NCI-H774 (cell line): ENCODE measurements around the gene TAC3.

ENCODE experiments used
- DNase-seq: peaks from one replicate; lab custom pipeline; 2025; lab: John Stamatoyannopoulos, UW

TAC3 gene

DNA sequence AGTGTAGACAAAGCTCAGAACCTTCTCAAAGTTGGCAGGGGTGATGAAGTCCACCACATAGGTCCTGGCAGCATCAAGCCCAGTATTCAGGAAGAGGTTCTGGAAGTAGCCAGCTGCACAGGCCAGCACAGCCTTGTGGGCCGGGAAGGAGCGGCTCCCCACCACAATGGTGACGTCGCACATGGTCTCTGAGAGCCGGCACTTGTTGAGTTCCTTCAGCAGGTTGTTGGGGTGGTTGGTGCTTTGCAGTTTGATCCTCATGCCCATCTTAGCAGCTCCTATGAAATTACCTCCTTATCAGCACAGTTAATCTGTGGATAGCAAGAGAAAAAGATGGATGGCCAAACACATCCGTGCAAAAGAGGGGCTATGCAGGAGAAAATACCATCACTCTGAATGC lies 11.7 kb downstream of the TAC3 start:
- no peak for DNase-seq

DNA sequence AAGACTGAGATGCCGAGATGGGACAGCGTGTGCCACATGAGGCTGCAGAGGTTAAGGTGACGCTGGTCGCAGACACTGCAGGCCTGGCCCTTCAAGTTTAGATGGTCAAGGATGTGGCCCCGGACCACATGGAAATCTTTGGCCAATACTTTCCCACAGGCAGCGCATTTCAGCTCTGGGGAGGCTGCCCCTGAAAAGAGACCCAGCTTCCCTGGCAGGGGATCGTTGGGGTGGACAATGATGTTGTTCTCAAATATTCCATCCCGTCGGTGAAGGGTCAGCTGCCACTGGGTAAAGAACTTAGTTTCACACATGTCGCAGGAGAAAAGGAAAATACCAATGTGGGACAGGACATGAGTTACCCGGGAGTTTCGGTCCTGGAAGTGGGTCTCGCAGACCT lies 12.9 kb downstream of the TAC3 start:
- no peak for DNase-seq

DNA sequence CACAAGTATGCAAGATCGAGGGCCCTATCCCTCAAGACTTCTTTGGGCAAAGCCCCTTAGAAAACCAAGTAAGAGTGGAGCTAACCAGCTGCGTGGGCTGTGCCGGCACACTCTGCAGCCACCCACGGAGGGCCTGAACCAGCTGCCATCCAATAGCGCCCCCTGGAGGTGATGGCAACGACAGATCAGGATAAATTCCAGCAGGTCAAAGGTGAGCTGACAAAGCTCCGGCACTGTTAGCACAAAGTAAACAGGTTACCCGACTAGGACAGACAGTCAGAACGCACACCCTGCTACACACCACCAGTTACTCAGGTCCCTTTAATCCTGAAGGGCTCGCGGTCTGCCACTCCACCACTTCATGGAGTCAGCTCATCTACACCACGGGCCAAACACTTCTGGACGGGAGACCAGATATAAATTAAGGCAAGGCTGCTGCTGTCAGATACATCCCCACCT lies 14.9 kb downstream of the TAC3 start:
- peak; percentile 36 for DNase-seq

DNA sequence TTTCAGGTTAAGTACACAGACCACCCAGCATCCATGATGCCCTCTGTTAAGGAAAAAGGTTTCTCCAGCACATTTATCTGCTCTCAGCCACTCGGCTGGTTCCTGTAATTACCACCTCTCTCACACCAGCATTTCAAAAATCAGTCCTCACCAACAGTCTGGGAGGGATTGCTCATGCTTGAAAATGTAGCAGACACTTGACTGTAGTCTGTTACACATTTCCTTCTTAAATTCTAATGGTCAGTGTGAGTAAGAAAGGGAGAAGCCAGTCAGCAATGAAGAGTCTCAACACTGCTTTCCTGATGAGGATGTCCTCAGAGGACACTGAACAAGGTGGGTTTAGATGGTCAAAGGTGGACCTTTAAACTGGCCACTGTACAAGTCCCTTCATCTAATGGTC lies 15.9 kb downstream of the TAC3 start:
- DNase-seq, result no peak

DNA sequence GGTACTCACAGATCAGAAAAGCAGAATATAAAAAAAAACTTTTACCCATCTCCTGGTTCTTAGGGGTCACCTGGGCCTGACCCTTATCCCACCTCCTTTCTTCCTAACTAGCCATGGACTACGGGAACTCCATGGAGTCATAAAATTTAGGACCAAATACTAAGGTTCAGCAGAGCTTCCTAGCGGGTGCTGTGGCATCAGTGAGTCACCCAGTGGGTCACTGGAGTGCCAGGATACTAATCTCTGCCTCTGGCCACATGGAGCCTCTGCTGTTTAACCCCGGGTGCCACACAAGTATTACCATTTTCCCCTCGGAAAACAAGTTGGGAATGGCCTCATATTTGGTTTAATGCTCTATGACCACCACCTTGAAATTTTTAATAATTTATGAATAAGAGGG lies 16.9 kb downstream of the TAC3 start:
- DNase-seq, result no peak

DNA sequence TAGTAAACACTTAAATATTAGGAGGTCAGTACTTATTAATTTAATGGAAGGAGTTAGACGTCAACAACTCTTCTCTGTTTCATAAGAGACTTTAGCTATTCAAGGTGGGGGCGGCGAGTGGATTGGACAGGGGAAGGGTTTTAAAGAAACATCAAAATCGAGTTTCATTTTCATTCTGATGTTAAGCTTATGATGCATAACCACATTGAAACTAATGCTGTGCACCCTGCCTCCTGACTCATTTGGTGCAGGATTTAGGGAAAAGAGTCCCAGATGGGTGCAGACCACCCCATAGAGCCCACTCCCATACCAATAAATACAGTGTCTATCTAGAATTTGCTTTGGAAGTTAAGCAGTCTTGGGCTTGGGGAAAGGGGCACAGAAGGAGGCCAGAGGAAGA lies 17.3 kb downstream of the TAC3 start:
- no peak for DNase-seq

DNA sequence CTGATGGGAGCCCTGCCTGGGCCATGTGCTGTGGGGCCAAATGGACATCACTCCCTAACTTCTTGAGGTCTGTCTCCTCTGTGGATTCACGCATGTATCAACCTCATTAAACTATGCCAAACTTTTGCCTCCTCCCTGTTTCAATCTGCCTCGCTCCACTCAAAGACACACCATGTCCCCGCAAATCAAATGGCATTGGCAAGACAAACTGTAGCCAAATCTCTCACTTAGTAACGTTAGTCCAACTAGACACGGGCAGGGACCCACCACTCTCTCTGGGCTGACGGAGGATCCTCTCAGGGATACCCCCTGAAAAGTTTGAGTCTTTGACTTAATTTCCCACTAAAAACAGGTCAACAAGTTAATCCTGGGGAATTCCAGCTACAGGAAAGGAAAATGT lies 18.0 kb downstream of the TAC3 start:
- no peak for DNase-seq

DNA sequence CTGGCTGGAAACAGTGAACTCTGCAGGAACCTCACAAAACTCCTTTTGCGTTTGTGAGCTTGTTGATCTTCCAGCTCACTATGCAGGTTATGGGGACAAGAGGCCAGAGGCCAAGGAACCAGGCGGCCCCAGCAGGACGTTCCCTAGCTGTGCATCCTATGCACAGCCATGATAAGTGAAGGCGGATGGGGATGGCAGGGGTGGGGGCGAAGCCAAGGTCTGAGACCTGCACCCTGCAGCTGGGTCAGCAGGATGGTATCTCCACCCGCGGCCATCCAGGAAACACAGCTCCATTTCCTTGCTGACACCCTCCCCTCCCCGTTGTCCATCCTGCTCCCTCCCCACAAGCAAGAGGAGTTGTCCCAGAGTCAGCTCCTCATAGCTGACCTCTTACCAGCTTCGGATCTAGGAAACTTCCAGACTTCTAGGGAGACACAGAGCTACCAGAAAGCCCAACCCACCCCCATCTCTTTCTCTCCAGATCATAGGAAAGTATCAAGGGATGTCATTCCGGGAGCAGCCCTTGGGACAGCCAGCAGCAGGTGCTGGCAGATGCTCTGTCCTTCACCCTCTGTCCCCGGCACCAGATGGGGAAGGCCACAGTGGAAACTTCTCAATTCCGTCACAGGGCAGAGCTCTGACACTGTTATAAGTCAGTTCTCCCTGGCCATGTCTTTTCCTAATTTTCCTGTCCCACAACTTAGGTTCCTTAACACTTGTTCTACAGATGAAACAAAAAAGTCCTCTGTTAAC lies 19.4 kb downstream of the TAC3 start:
- DNase-seq, result no peak

DNA sequence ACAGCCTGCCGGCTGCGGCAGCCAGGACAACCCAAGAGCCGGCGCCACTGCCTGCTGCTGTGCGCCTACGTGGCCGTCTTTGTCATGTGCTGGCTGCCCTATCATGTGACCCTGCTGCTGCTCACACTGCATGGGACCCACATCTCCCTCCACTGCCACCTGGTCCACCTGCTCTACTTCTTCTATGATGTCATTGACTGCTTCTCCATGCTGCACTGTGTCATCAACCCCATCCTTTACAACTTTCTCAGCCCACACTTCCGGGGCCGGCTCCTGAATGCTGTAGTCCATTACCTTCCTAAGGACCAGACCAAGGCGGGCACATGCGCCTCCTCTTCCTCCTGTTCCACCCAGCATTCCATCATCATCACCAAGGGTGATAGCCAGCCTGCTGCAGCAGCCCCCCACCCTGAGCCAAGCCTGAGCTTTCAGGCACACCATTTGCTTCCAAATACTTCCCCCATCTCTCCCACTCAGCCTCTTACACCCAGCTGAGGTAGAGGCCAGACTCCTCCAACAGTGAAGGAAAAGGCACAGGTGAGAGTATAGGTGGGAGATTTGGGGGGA lies 20.3 kb downstream of the TAC3 start:
- no peak for DNase-seq

DNA sequence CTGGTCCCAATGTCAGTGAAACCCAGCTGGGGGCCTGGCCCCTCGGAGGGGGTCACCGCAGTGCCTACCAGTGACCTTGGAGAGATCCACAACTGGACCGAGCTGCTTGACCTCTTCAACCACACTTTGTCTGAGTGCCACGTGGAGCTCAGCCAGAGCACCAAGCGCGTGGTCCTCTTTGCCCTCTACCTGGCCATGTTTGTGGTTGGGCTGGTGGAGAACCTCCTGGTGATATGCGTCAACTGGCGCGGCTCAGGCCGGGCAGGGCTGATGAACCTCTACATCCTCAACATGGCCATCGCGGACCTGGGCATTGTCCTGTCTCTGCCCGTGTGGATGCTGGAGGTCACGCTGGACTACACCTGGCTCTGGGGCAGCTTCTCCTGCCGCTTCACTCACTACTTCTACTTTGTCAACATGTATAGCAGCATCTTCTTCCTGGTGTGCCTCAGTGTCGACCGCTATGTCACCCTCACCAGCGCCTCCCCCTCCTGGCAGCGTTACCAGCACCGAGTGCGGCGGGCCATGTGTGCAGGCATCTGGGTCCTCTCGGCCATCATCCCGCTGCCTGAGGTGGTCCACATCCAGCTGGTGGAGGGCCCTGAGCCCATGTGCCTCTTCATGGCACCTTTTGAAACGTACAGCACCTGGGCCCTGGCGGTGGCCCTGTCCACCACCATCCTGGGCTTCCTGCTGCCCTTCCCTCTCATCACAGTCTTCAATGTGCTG lies 21.0 kb downstream of the TAC3 start:
- DNase-seq, result no peak

DNA sequence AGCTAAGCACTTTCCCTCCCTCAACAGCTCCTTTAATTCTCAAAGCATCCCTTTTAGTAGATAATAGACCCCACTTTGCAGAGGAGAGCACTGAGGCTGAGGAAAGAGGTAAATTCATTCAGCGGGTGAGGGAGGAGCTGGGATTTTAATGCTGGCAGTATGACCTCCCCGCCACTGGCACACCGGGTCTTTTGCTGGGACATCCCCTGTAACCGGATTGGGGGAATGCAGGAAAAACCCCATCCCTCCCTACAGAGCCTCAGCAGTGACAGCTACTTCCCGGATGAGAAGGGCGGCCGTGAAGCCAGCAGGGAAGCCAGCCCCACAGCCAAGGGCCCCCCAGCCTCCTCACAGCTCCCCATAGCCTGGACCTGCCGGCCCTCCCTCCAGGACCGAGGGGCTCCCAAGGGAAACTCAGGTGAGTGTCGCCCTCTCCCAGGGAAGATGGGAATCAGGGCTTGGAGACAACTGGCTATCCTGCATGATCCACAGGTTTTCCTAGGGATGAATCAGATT lies 22.0 kb downstream of the TAC3 start:
- DNase-seq, result no peak

DNA sequence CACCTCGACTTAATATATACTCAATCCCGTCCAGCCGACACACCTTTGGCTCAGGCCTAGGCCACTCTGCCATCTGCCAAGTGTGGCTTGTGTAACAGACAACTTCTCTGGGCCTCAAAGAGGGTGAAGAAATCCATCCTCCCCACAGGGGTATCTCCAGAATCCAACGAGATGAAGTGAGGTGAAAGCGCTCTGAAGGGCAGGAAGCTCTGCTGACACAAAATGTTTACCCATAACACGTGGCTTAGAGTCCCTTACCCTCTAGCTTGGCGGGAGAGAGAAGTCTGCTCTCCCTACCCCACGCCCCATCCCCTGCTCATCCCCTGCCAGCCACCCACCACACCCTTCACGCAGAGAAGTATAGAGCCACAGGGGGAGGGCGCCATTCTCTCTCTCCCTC lies 23.0 kb downstream of the TAC3 start:
- DNase-seq, result no peak

DNA sequence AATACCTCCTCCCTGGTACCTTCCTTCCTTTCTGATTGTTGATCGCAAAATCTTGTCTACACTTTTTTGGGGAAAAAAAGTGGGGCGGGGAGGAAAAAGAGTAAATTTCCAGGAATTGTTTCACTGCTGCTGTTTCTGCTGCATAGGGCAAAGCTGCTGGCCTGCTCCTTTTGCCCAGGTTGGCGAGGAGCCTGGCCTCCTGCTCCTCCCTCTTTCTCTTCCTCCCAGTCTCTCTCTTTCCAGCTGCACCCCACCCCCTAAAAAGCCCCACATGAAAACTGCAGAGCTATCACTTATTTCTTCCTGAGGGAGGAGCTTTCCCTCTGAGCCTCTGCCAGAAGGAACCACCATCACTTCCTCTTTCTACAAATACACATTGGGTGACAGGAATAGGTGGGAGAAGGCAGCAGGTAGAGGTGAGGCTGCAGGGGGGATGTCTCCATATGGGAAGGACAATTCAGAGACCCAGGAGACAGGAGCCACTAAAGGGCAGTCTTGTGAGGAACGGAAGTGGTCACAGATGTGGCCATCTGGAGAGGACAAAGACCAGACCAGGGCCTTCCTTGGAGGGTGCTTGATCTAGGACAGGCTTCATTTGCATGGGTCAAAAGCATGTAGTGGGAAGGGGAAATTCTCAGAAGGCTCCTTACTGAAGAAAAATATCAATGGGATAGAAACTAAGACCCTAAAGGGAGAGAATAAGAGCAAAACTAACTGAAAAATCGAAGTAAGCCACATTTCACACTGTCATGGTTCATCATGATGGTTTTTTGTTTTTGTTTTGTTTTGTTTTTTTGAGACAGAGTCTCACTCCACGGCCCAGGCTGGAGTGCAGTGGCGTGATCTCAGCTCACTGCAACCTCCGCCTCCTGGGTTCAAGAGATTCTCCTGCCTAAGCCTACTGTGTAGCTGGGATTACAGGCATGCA lies 24.7 kb downstream of the TAC3 start:
- no peak for DNase-seq

DNA sequence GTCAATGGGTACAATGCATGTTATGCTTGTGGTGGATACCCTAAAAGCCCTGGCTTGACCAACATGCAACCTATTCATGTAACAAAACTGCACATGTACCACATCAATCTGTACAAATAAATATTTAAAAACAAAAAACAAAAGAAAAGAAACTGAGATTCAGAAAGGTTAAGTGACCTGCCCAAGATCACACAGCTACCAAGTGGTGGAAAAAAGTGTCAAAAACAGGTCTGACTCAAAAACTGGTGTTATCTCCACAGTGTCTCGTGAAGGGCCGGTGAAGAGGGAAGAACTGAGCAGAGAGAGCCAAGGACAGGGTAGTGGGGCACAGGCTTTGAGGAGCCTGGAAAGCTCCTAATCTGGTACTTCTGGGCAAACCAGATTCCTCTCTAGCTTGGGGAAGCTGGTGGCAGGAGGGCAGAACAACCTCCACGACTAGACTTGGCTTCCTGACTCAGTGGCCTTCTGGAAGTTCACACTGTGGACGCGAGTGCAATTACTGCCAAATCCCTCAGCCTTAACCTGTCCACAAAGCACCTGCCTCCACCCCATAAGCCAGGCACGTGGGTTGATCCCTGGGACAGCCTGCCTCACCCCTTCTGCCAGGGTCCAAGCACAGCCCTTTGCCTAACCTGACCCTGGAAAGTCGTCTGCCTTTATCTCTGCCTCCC lies 25.5 kb downstream of the TAC3 start:
- DNase-seq, result no peak

DNA sequence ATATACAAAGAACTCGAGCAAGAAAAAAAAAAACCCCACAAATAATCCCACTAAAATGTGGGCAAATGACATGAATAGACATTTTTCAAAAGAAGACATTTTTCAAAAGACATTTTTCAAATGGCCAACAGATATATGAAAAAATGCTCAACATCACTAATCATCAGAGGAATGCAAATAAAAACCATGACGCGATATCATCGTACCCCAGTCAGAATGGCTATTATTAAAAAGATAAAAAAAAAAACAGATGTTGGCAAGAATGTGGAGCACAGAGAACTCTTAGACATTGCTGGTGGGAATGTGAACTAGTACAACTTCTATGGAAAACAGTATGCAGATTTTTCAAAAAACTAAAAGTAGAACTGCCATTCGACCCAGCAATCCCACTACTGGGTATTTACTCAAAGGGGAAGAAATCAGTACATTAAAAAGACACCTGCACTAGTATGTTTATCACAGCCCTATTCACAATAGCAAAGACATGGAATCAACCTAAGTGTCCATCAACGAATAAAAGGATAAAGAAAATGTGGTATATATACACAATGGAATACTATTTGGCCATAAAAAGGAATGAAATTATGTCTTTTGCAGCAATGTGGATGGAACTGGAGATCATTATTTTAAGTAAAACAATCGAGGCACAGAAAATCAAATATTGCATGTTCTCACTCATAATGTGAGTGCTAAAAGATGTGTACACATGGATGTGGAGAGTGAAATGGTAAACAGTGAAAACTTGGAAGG lies 26.3 kb downstream of the TAC3 start:
- DNase-seq, result no peak

DNA sequence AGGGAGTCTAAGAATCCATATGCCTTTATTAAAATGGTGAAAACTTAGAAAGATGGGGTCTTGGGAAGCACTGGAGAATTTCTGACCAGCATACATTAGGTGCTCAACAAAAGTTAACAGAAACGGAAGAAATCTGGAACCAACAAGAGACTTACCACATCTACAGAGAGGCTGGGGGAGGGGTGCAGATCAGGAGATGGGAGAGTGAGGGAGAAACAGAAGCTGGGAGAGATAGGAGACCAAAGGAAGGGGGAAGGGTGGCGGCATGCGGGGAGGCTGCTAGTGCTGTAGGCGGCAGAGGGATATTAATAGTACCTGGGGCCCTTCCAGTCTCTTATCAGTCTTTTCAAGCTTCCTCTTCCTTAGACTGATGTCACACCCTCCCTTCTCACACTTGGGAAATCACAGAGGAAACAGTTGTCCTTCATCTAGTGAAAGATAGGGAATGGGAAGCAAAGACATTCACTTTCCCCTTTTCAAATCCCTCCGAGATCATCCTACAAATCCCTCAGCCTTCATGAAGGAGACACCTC lies 28.1 kb downstream of the TAC3 start:
- DNase-seq, result no peak

DNA sequence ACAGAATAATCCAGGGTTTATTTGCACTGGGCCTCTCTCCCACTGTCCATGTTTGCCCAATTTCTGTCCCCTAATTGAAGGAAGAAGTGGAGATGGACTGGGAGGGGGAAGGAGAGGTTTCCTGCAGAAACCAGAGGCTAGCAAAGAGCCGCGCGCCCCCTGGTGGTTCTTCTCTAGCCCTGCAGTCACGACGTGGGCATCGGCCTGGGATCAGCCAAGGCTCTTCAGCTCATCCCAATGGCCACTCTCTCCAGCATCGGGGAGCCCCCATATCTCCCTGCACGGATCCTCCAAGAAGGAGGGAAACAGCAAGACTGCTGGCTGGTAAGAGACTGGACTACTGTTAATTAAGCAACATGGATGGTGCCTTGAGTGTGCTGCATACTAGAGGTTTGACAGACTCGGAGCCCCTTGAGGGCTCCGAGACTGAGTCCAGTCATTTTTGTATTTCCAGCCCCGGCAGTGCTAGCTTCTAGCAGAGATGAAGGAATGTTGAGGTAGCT lies 28.7 kb downstream of the TAC3 start:
- peak; percentile 79 for DNase-seq

DNA sequence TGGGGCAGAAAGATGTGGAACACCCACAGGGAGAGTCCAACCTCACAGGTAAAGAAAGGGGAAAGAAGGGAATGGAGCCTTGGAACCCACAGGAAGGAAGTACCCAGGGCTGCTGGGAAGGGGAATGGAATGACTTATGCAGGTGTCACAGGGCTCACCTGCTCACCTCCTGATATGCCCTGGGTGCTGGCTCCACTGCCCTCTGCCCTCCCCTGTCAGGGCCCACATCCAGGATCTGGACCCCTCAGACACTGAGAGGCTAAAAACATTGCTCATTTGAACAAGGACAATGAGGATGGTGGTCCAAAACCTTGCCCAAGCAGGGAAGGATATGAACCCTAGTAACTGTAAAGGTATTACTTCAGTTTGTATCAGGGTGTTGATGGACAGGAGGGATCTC lies 29.3 kb downstream of the TAC3 start:
- no peak for DNase-seq

DNA sequence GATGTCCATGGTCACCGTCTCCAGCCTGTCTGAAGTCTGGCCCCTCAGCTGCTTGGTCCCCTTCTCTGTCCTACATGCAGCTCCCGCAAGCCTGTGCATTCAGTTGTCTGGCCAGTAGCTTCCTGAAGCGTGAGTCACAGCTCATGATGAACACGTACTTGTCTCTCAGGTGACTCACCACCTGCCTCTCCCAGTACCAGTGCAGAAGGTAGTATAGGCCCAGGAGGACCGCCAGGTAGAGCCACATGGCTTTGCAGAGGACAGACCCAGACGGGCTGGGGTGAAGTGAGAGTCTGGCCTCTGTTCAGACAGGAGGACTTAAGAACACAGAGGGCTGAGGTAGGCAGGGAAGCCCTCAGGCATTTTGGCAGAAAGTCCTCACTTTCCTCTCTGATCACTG lies 30.6 kb downstream of the TAC3 start:
- peak; percentile 47 for DNase-seq

DNA sequence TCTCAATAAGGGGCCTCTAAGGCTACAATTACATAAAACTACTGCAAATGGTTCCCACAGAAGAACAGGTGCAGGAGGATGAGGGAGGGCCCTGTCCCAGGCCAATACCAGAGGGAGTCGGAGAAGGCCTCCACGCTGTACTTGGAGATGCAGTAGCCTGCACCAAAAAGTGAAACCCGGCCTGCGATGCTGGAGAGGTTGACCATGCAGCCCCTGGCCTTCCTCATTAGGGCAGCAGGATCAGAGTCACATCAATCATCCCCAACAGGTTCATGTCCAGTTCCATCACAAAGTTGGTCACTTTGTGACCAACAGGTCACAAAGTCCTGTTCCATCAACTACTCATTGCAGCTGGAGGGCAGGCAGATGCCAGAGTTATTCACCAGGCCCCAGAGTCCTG lies 32.9 kb downstream of the TAC3 start:
- DNase-seq, result no peak
